Measurements from ENCODE around the gene B4GALNT1. TPM values are rescaled to one million over a fixed set of nuclear protein-coding genes. Genes with fewer than 3 reads are reported as not detected.

B4GALNT1 gene
- total and polyA plus RNA-seq, 9 of the 15 experiments (the other 6 are each of a cell fraction or from before 2014, with no cell fraction given) = 1.0 to 32.2 (median 9.8) TPM

DNA sequence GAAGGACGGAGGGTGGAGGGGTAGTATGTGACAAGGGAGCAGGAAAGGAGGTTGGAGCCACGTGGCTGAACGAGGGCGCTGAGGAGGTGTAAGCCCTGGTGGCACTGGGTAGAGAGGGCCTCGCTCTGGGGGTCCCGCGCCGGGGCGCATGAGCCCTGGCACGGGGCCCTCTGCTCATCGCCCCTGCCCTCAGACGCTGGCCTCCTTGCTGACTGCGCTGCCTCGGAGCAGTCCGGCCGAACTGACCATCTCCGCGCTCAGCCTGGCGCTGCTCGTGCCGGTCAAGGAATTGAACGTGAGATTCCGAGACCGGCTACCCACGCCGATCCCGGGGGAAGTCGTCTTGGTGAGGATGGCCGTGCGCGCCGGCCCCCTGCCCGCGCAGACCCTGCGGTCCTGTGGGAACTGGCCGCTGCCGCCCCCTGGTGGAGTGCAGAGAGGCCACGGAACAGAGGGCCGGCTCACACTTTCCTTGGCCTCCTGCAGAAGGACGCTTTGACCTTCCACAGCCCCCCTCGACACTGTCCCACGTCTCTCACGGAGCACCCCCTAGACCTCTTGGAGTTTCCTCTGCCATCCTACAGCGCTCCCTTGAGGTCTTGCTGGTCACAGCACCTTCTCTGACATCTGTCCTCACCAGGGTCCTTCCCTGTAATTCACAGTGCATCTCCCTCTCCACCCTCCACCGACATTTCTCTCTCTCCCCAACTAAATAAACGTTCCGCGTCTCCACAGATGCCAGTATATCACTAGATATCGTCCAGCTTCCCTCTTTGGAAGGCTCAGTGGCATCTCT lies 11.3 kb downstream of the B4GALNT1 start (continued):
- TF ChIP-seq, protein P1, sequence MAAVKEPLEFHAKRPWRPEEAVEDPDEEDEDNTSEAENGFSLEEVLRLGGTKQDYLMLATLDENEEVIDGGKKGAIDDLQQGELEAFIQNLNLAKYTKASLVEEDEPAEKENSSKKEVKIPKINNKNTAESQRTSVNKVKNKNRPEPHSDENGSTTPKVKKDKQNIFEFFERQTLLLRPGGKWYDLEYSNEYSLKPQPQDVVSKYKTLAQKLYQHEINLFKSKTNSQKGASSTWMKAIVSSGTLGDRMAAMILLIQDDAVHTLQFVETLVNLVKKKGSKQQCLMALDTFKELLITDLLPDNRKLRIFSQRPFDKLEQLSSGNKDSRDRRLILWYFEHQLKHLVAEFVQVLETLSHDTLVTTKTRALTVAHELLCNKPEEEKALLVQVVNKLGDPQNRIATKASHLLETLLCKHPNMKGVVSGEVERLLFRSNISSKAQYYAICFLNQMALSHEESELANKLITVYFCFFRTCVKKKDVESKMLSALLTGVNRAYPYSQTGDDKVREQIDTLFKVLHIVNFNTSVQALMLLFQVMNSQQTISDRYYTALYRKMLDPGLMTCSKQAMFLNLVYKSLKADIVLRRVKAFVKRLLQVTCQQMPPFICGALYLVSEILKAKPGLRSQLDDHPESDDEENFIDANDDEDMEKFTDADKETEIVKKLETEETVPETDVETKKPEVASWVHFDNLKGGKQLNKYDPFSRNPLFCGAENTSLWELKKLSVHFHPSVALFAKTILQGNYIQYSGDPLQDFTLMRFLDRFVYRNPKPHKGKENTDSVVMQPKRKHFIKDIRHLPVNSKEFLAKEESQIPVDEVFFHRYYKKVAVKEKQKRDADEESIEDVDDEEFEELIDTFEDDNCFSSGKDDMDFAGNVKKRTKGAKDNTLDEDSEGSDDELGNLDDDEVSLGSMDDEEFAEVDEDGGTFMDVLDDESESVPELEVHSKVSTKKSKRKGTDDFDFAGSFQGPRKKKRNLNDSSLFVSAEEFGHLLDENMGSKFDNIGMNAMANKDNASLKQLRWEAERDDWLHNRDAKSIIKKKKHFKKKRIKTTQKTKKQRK (IDR thresholded peaks at IDR 0.05; ENCODE audit: borderline replicate concordance, low read depth, low read length) = no peak
- TF ChIP-seq MEF2D (tag; conservative IDR thresholded peaks at IDR 0.05; ENCODE audit: low read depth) = no peak
- no peak for TF ChIP-seq ZNF707 (CRISPR knock-in tag; conservative IDR thresholded peaks at IDR 0.05)
- peak; percentile 58; the same call in 1 of the 2 replicates for TF ChIP-seq RBFOX2 (IDR thresholded peaks at IDR 0.05; ENCODE audit: low read depth, low read length)
- TF ChIP-seq SIRT6 (IDR thresholded peaks at IDR 0.05; ENCODE audit: low read depth, low read length) = no peak
- TF ChIP-seq ETS2 (tag; IDR thresholded peaks at IDR 0.05; ENCODE audit: borderline replicate concordance, poor library complexity, severe bottlenecking) = no peak
- peak; percentile 70; the same call in 1 of the 2 replicates for TF ChIP-seq CC2D1A (IDR thresholded peaks at IDR 0.05)
- TF ChIP-seq TEAD2 (tag; IDR thresholded peaks at IDR 0.05) = no peak
- TF ChIP-seq, protein P2, sequence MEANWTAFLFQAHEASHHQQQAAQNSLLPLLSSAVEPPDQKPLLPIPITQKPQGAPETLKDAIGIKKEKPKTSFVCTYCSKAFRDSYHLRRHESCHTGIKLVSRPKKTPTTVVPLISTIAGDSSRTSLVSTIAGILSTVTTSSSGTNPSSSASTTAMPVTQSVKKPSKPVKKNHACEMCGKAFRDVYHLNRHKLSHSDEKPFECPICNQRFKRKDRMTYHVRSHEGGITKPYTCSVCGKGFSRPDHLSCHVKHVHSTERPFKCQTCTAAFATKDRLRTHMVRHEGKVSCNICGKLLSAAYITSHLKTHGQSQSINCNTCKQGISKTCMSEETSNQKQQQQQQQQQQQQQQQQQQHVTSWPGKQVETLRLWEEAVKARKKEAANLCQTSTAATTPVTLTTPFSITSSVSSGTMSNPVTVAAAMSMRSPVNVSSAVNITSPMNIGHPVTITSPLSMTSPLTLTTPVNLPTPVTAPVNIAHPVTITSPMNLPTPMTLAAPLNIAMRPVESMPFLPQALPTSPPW (CRISPR knock-in tag; IDR thresholded peaks at IDR 0.05) = no peak
- peak; percentile 79 to 92 for TF ChIP-seq RAD21 (CRISPR knock-in tag; conservative IDR thresholded peaks at IDR 0.05 in 1 of 2, IDR thresholded peaks at IDR 0.05 in 1 of 2)
- no peak for TF ChIP-seq RBM17 (IDR thresholded peaks at IDR 0.05; ENCODE audit: borderline replicate concordance, low read depth, low read length)
- TF ChIP-seq, protein P3, sequence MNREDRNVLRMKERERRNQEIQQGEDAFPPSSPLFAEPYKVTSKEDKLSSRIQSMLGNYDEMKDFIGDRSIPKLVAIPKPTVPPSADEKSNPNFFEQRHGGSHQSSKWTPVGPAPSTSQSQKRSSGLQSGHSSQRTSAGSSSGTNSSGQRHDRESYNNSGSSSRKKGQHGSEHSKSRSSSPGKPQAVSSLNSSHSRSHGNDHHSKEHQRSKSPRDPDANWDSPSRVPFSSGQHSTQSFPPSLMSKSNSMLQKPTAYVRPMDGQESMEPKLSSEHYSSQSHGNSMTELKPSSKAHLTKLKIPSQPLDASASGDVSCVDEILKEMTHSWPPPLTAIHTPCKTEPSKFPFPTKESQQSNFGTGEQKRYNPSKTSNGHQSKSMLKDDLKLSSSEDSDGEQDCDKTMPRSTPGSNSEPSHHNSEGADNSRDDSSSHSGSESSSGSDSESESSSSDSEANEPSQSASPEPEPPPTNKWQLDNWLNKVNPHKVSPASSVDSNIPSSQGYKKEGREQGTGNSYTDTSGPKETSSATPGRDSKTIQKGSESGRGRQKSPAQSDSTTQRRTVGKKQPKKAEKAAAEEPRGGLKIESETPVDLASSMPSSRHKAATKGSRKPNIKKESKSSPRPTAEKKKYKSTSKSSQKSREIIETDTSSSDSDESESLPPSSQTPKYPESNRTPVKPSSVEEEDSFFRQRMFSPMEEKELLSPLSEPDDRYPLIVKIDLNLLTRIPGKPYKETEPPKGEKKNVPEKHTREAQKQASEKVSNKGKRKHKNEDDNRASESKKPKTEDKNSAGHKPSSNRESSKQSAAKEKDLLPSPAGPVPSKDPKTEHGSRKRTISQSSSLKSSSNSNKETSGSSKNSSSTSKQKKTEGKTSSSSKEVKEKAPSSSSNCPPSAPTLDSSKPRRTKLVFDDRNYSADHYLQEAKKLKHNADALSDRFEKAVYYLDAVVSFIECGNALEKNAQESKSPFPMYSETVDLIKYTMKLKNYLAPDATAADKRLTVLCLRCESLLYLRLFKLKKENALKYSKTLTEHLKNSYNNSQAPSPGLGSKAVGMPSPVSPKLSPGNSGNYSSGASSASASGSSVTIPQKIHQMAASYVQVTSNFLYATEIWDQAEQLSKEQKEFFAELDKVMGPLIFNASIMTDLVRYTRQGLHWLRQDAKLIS (CRISPR knock-in tag; IDR thresholded peaks at IDR 0.05) = no peak
- no peak for TF ChIP-seq SNIP1 (IDR thresholded peaks at IDR 0.05; ENCODE audit: low read depth)
- no peak for TF ChIP-seq NR2F6 (CRISPR knock-in tag; IDR thresholded peaks at IDR 0.05)
- no peak for TF ChIP-seq KLF6 (CRISPR knock-in tag; IDR thresholded peaks at IDR 0.05; ENCODE audit: borderline replicate concordance)
- TF ChIP-seq MCM7 (IDR thresholded peaks at IDR 0.05) = no peak
- TF ChIP-seq PURB (CRISPR knock-in tag; IDR thresholded peaks at IDR 0.05; ENCODE audit: low read depth) = no peak
- no peak for TF ChIP-seq ZNF764 (CRISPR knock-in tag; IDR thresholded peaks at IDR 0.05; ENCODE audit: low read depth)
- no peak for TF ChIP-seq KDM5B (IDR thresholded peaks at IDR 0.05; ENCODE audit: insufficient replicate concordance, low read depth, low read length)
